Measurements from ENCODE around the gene CST9L.
"Not testable (repeated sequence)": the region's sequence is repeated elsewhere in the genome, so short reads cannot be mapped to it uniquely, and the experiment has no call there.

CST9L gene

DNA sequence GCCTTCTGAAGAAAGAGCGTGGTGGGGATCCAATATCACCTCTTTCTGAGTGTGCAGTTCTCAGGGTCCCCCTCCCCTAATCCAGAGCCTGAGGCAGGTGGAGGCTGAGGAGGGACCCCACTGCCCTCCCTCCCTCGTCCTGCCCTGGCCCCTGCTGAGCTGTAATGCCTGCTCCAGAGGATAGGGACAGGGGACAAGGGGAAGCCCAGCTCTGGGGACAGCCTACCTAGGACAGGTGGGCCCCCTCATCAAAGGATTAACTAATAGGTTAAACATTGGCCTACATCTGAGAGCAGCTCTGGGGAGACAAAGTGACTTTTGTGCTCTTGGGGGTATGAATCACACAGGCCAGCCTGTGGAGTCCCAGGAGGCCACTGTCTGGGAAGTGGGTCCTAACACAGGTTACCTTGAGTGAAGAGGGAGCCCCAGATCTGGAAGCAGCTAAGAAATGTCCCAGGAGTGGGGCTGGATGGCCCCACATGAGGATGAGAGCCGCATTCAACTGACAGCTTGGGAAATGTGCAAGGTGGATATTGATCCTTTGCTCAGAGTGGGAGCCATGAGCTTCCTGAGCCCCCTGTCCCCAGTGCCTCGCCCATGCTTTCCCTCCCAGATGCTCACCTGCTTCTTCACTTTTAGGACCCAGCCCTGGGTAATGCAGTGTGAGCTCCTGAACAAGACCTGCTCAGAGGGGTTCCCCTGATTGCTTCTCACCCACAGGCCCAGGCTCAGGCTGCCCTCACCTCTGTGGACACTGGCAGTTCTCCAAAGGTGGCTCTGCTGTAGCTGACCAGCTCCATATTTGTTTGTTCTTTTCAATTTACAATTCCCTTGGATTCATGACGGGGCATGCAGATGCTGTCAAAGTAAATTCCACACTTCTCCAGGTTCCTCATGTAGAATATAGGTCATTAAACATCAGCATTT lies 17.8 kb upstream of the CST9L start:
- no peak for DNase-seq

- DNase-seq: no peak
These were observed 17.1 kb upstream of the CST9L start for GRCh38 chr20:23585449-23585807.

GRCh38 chr20:23584434-23585199 lies 16.3 kb upstream of the CST9L start:
- no peak for DNase-seq

DNA sequence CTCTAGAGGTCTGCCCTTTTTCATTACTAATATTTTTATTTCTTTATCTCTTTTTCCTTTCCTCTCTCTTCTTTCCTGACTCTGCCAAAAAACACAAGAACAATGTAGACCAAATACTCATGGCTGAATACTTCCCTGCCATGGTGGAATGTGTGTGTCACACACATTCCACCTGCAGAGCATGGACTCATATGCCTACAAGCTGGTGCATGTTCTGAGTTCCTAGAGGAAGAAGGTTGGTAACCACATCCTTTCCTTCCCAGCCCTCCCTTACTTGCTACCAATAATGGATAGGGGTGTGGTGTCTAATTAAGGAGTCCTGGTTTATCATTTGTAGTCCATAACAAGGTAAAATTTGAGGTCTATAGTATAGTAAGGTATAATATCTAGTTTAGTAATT lies 15.2 kb upstream of the CST9L start:
- no peak for DNase-seq

GRCh38 chr20:23582293-23582692 lies 14.0 kb upstream of the CST9L start:
- DNase-seq: no peak

- DNase-seq: not testable (repeated sequence)
These were observed 13.5 kb upstream of the CST9L start for GRCh38 chr20:23581833-23582232.

DNA sequence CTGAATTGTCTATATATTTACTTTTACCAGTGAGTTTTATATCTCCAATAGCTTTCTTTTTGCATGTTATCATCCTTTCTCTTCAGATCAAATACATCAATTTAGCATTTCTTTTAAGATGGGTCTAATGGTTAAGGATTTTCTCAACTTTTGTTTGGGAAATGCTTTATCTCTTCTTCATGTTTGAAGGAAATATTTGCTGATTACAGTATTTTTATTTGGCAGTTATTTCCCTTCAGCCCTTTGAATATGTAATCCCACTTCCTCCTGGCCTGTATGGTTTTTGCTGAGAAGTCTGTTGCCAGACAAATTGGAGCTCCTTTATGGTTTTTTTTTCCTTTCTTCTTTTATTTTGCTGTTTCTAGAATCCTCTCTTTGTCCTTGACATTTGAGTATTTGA lies 6.7 kb upstream of the CST9L start:
- no peak for DNase-seq

DNA sequence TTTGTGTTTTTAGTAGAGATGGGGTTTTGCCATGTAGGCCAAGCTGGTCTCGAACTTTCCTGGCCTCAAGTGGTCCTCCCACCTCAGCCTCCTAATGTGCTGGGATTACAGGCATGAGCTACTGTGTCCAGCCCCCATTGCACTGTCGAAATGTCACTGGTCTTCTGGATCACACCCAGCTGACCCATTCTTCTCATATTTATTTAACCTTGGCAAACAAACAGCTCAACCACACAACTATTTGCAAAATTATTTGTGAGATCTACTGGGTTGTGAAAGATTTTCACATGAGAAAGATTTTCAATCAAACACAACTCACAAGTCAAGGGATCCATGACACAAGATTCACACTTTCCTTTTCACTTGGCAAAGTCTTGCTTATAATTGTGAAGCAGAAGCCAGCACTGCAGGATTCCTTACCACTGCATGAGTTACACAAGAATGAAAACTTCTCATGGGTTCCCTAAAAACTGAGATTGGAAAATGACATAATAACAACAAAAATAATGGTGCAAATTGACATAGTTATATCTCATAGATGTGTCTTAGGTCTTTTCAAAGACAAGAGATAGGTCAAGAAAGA lies 2.0 kb upstream of the CST9L start:
- DNase-seq: no peak

DNA sequence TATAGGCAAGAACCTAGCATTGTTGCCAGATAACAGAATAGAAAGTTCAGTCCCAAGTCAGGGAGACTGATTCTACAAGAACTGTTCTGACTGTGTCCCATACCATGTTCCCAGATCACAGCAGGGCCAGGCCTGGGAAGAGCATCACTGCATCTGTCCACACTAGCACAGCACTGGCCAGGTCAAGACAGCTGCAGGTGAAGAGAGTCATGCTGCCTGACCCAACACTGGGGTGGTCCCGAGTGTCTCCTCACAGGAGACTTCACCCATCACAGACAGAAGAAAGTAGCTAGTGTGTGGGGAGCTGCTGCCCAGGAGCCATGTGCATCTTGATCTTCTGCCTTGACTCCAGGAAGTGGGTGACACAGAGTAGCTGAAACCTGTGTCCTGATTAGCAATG lies 1.3 kb upstream of the CST9L start:
- no peak for DNase-seq

GRCh38 chr20:23568971-23569330 lies 667 bp upstream of the CST9L start:
- DNase-seq: no peak

GRCh38 chr20:23566199-23566932 lies 1.9 kb downstream of the CST9L start:
- no peak for DNase-seq

DNA sequence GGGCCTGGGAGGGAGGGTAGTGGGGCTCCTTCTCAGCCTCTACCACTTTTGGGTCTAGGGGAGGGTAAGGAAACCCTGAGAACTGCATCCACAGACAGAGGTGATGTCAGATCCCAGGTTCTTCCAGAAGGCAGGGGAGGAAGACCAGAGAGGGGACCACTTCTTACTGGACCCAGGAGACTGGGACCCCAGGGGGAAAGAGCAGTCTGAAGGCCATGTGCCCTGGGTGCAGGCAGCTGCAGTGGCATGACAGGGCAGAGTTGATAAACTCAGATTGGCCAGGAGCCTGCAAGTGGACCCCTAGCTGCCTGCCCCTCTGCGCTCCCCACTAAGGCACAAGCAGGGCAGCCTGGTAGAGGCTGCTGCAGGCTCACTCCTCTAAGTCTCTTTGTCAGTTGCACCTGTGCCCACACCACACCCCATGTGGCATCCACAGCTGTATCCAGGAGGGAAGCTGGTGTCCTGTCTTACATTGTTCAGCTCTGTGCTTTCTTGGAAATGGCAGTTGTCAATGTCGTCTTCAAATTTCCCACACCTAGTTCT lies 2.7 kb downstream of the CST9L start:
- no peak for DNase-seq

DNA sequence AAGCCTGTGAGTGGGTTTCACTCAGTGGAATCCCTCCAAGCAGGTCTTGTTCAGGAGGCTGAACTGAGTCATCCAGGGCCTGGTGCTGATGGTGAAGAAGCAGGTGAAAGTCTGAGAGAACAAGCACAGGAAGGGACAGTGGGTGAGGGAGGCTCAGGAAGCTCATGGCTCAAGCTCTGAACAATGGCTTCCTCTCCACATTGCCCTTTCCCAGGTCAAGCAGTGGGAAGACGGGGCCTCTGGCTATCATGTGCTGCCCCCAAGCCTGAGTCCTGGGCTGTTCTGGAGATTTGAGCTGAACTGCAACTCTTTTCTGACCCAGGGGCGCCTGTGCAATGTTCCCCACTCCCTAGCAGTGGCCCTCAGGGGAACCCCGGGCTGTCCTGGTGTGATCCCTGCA lies 3.4 kb downstream of the CST9L start:
- no peak for DNase-seq

GRCh38 chr20:23562721-23563342 lies 5.5 kb downstream of the CST9L start:
- no peak for DNase-seq

DNA sequence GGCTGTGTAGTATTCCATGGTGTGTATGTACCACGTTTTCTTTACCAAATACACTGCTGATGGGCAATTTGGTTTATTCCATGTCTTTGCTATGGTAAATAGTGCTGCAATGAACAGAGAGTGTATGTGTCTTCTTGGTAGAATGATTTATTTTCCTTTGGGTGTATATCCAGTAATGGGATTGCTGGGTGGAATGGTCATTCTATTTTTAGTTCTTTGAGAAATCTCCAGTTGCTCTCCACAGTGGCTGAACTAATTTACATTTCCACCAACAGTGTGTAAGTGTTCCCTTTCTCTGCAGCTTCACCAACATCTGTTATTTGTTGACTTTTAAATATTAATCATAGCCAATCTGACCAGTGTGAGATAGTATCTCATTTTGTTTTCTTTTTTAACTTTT lies 13.9 kb downstream of the CST9L start:
- DNase-seq: no peak

- DNase-seq: no peak
These were observed 16.5 kb downstream of the CST9L start for GRCh38 chr20:23551786-23552185.

- DNase-seq: no peak
These were observed 16.9 kb downstream of the CST9L start for GRCh38 chr20:23551383-23551782.

GRCh38 chr20:23550227-23550626 lies 18.1 kb downstream of the CST9L start:
- no peak for DNase-seq

- DNase-seq: no peak
These were observed 19.9 kb downstream of the CST9L start for GRCh38 chr20:23548408-23548807.

DNA sequence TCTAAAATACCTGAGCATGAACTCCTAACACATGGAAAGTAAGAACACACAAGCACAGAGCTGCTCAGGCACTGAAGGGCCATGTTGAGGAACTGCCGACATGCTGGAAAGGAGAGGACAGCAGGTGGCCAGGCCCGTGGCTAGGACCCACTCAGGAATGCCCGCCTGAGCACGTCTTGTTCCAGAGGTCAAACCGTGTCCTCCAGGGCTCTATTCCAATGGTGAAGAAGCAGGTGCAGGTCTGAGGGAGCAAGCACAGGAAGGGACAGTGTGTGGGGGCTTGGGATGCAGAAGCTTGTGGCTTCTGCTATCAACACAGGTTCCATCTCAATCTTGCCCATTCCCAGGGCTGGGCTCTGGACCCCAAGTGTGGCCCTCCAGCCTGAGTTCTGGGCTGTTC lies 20.7 kb downstream of the CST9L start:
- no peak for DNase-seq

DNA sequence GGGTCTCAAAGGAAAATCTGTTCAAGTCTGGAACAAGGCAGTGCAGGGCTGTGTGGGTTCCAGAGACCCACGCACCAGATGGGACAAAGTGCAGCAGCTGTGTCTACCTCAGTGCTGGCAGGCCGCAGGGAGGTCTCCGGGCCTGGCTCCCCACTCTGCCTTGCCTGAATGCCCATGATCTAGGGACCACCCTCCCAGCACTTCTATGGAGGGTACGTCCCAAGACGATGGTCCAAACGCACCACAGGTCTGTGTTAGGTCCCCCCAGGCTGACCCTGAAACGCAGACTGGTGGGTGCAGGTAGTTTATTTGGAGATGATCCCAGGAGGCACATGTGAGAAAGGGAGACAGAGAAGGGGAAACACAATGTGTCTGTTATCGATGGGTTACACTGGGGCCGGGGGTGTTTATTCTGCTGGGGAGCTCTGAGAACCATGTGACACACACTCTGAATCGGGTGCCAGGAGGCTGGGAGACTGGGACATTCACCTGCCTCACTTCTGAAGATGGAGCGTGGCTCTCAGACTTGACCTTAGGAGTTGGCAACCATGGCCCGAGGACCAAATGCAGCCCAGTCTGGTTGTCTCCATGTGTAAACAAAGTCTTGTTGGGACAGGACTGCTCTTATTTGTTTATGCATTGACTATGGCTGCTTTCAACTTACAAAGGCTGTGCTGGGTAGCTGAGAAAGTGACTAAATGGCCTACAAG lies 21.7 kb downstream of the CST9L start:
- DNase-seq: no peak

GRCh38 chr20:23544133-23544532 lies 24.2 kb downstream of the CST9L start:
- DNase-seq: no peak
